HEK293T (cell line): ENCODE results near the gene ZNF236.
"Not testable (repeated sequence)": the region's sequence is repeated elsewhere in the genome, so short reads cannot be mapped to it uniquely, and the experiment has no call there.

Experiments
- CTCF ChIA-PET: fragments of 350-600 bp; formaldehyde crosslinking; extraction: SDS; loops from one replicate; lab custom pipeline; 2021; ENCODE audit warnings: antibody characterized with exemption, inconsistent platforms; lab: Yijun Ruan, JAX
- POLR2A ChIA-PET: fragments of 350-600 bp; formaldehyde crosslinking; extraction: SDS; loops from one replicate; lab custom pipeline; 2020; ENCODE audit warnings: antibody characterized with exemption, inconsistent platforms; lab: Yijun Ruan, JAX
- DNase-seq: peaks from one replicate; pipeline ENCODE4 v3.0.0; 2012; ENCODE audit warnings: mixed read lengths; ENCODE audit errors: extremely low spot score
- ARNT ChIP-seq: fragments of 450-650 bp; IDR thresholded peaks from 2 replicates; pipeline ENCODE4 v1.6.1; 2017; ENCODE audit warnings: mild to moderate bottlenecking
- BHLHE40 ChIP-seq: fragments of 450-650 bp; IDR thresholded peaks from 2 replicates; pipeline ENCODE4 v1.6.1; 2016; ENCODE audit warnings: mild to moderate bottlenecking, moderate library complexity, borderline replicate concordance
- CTBP1 ChIP-seq: fragments of 450-650 bp; IDR thresholded peaks from 2 replicates; pipeline ENCODE4 v1.6.1; 2016; ENCODE audit warnings: borderline replicate concordance
- ELF4 ChIP-seq: fragments of 450-650 bp; IDR thresholded peaks from 2 replicates; pipeline ENCODE4 v1.6.1; 2017; ENCODE audit warnings: antibody characterized with exemption
- FOXA1 ChIP-seq: fragments of 450-650 bp; IDR thresholded peaks from 2 replicates; pipeline ENCODE4 v1.6.1; 2016; ENCODE audit warnings: mild to moderate bottlenecking
- FOXK2 ChIP-seq: fragments of 450-650 bp; IDR thresholded peaks from 2 replicates; pipeline ENCODE4 v1.6.1; 2016; ENCODE audit warnings: mild to moderate bottlenecking
- FOXM1 ChIP-seq: fragments of 450-650 bp; IDR thresholded peaks from 2 replicates; pipeline ENCODE4 v1.6.1; 2017; ENCODE audit warnings: mild to moderate bottlenecking, borderline replicate concordance
- HDGF ChIP-seq: fragments of 450-650 bp; IDR thresholded peaks from 2 replicates; pipeline ENCODE4 v1.6.1; 2017; ENCODE audit warnings: antibody characterized with exemption, borderline replicate concordance
- L3MBTL2 ChIP-seq: fragments of 450-650 bp; conservative IDR thresholded peaks from 2 replicates; pipeline ENCODE4 v1.6.1; 2016; ENCODE audit warnings: mild to moderate bottlenecking
- LEF1 ChIP-seq: fragments of 450-650 bp; IDR thresholded peaks from 2 replicates; pipeline ENCODE4 v1.6.1; 2017; ENCODE audit warnings: mild to moderate bottlenecking, borderline replicate concordance
- NFRKB ChIP-seq: fragments of 450-650 bp; IDR thresholded peaks from 2 replicates; pipeline ENCODE4 v1.6.1; 2016; ENCODE audit warnings: mild to moderate bottlenecking, moderate library complexity
- PKNOX1 ChIP-seq: fragments of 450-650 bp; IDR thresholded peaks from 2 replicates; pipeline ENCODE4 v1.6.1; 2016
- SP1 ChIP-seq: fragments of 450-650 bp; IDR thresholded peaks from 2 replicates; pipeline ENCODE4 v1.6.1; 2017
- SUZ12 ChIP-seq: fragments of 450-650 bp; IDR thresholded peaks from 2 replicates; pipeline ENCODE4 v1.6.1; 2016; ENCODE audit warnings: mild to moderate bottlenecking
- TARDBP ChIP-seq: fragments of 450-650 bp; IDR thresholded peaks from 2 replicates; pipeline ENCODE4 v1.6.1; 2016
- ZNF384 ChIP-seq: fragments of 450-650 bp; IDR thresholded peaks from 2 replicates; pipeline ENCODE4 v1.6.1; 2016

The ZNF236 gene

GRCh38 chr18:76822506-76823160, at the start of gene ZNF236:
Gene ZNF236 (plus strand): TSS chr18:76822557. CDS start chr18:76822608, 51 bp downstream.
- peak; percentile 55 for DNase-seq
- no peak for TF ChIP-seq BHLHE40
- no peak for TF ChIP-seq NFRKB
- no peak for TF ChIP-seq ELF4
- TF ChIP-seq CTBP1 = no peak
- TF ChIP-seq ARNT = no peak
- no peak for TF ChIP-seq L3MBTL2
- no peak for TF ChIP-seq TARDBP
- no peak for TF ChIP-seq HDGF
- TF ChIP-seq FOXA1 = no peak
- TF ChIP-seq SUZ12 = no peak
- no peak for TF ChIP-seq FOXM1
- no peak for TF ChIP-seq ZNF384
- TF ChIP-seq FOXK2 = no peak
- TF ChIP-seq PKNOX1 = no peak
- TF ChIP-seq LEF1 = no peak
- no peak for TF ChIP-seq SP1
- ChIA-PET POLR2A (interaction anchor here (1.3 kb wide), 1 partner anchor 19 kb away, joined by 3 read pairs; no protein-coding TSS in a partner anchor), CTCF (interaction anchor here (0.6 kb wide), 1 partner anchor 22 kb away, joined by 4 read pairs; no protein-coding TSS in a partner anchor)

DNA sequence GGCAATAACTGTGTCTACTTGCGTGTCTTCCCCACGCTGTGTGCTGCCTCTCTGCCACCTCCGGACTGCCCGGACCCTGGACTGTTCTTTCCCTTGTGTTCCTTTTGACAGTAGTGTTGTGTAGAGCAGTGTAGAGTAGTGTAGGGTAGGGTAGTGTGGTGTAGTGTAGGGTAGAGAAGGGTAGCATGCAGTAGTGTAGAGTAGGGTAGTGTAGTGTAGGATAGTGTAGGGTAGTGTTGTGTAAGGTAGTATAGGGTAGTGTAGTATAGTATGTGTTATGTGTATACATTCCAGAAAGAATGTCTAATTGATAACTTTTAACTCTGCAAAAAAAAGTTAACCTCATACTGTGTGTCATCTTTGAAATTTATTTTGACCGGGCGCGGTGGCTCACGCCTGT, 49.7 kb upstream of the ZNF236 start:
- ChIA-PET CTCF (no interaction called here), POLR2A (no interaction called here)
- TF ChIP-seq CTBP1 = no peak
- no peak for TF ChIP-seq PKNOX1
- TF ChIP-seq ARNT = no peak
- TF ChIP-seq FOXA1 = no peak
- TF ChIP-seq ELF4 = no peak
- no peak for TF ChIP-seq L3MBTL2
- TF ChIP-seq FOXM1 = no peak
- TF ChIP-seq ZNF384 = no peak
- TF ChIP-seq HDGF = no peak
- TF ChIP-seq FOXK2 = no peak
- TF ChIP-seq SP1 = no peak
- TF ChIP-seq BHLHE40 = no peak
- TF ChIP-seq LEF1 = no peak
- no peak for TF ChIP-seq TARDBP
- no peak for TF ChIP-seq NFRKB
- TF ChIP-seq SUZ12 = no peak
- DNase-seq = no peak

DNA sequence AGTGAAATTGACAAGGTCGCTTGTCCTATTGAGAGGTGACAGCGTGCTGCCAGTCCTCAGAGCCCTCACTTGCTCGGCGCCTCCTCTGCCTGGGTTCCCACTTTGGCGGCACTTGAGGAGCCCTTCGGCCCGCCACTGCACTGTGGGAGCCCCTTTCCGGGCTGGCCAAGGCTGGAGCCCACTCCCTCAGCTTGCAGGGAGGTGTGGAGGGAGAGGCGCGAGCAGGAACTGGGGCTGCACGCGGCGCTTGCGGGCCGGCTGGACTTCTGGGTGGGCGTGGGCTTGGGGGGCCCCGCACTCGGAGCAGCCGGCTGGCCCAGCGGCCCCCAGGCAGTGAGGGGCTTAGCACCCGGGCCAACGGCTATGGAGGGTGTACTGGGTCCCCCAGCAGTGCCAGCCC, 45.3 kb upstream of the ZNF236 start:
- CTCF ChIA-PET, DNase-seq, POLR2A ChIA-PET: not testable (repeated sequence)

DNA sequence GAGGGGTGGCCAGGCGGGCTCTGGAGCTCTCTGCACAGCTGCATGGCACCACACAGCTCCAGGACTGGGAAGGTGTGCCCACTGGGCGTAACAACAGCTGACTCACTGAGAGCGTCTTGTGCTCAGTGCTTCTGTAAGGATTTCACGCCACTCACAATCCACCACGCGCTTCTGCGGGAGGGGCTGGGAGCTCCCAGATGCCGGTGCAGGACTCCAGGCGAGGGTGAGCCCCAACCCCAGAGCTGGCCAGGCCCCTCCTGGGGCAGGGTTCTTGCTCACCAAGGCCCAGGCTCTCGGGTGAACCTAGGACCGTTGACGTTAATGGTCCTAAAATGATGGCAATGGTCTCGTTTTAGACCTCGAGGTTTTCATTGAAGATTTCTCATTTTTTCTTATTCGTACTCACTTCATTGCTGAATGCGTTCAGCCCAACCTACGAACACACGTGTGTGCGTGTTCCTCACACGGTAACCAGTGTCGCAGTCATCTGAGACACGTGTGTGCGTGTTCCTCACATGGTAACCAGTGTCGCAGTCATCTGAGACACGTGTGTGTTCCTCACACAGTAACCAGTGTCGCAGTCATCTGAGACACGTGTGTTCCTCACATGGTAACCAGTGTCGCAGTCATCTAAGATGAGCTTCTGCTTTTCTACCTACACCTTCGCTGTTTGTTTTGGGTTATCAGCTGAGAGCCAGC, 38.4 kb upstream of the ZNF236 start:
- no peak for DNase-seq
- ChIA-PET CTCF (no interaction called here), POLR2A (no interaction called here)
- TF ChIP-seq NFRKB = no peak
- TF ChIP-seq LEF1 = no peak
- no peak for TF ChIP-seq TARDBP
- TF ChIP-seq CTBP1 = no peak
- TF ChIP-seq HDGF = no peak
- TF ChIP-seq FOXM1 = no peak
- no peak for TF ChIP-seq L3MBTL2
- no peak for TF ChIP-seq FOXK2
- no peak for TF ChIP-seq SP1
- TF ChIP-seq ARNT = no peak

GRCh38 chr18:76785872-76786271, 36.5 kb upstream of the ZNF236 start:
- no peak for DNase-seq
- ChIA-PET POLR2A (no interaction called here), CTCF (no interaction called here)
- TF ChIP-seq FOXA1 (no peak), TARDBP (no peak), FOXK2 (no peak), BHLHE40 (no peak), SUZ12 (no peak), LEF1 (no peak), NFRKB (no peak), CTBP1 (no peak), ARNT (no peak)

- ChIA-PET CTCF (no interaction called here), POLR2A (no interaction called here)
- TF ChIP-seq TARDBP = no peak
- no peak for TF ChIP-seq ZNF384
- no peak for TF ChIP-seq CTBP1
- TF ChIP-seq L3MBTL2 = no peak
- no peak for TF ChIP-seq LEF1
- TF ChIP-seq SP1 = no peak
- no peak for TF ChIP-seq NFRKB
- no peak for TF ChIP-seq PKNOX1
- TF ChIP-seq HDGF = no peak
- TF ChIP-seq SUZ12 = no peak
- no peak for TF ChIP-seq BHLHE40
- TF ChIP-seq ELF4 = no peak
- TF ChIP-seq FOXA1 = no peak
- TF ChIP-seq ARNT = no peak
- no peak for DNase-seq
These were observed 33.6 kb upstream of the ZNF236 start for GRCh38 chr18:76788571-76789317.
